Measurements from ENCODE around the gene LMO4. TPM values are rescaled to one million over a fixed set of nuclear protein-coding genes. Genes with fewer than 3 reads are reported as not detected.

LMO4 gene
- total RNA-seq, 1 donor from 2014 or later: 68.0 TPM

DNA sequence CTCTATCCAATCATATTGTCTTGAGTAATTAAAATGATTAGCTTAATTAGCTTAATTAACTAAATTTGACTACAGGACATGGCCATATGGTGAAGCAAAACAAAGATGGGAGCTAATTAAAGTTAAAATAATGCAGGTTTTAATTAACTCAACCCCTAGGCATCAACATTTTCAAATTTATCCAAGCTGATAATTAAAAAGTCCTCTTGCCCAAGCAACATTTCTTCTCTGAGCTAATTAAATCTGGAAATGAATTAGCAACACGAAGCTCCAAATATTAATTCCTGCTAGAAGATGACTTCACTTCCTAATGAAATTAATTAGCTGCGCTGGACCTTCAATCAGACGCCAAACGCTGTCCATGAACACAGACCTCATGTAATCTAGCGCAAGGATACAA, 27.9 kb downstream of the LMO4 start:
- no peak for DNase-seq (ENCODE audit: low spot score)

DNA sequence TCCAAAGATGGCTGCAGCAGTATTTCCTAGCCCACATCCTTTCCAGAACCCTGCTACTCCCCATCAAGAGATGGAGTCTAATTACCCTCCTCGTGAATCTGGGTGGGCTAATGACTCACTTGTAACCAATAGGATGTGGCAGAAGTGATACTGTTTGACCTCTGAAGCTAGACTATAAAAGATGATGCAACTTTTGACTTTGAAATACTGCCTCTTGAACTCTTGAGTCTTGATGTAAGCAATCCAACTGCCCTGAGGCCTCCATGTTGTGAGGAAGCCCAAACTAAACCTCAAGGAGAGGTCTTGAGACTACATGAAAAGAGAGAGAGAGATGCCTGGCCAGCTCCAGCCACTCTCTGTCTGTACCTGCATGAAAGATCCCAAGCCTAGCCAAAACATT, 29.5 kb downstream of the LMO4 start:
- no peak for DNase-seq (ENCODE audit: low spot score)

DNA sequence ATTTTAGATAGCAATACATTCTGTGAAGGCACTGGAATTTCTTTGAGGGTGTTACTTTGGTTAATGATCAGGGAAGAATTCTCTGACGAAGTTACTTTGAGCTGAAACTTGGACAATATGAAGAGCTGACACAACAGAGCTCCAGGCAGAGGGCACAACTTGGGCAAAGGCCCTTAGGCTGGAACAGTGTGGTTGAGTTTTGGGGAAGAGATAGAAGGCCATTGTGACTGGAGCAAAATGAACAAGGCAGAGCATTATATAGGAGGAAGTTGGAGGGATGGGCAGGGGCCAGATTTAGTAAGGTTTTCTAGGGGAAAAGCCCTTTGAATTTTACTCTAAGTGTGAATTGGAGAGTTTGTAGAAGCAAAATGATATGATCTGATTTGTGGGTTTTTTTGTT, 30.9 kb downstream of the LMO4 start:
- DNase-seq (ENCODE audit: low spot score): no peak

DNA sequence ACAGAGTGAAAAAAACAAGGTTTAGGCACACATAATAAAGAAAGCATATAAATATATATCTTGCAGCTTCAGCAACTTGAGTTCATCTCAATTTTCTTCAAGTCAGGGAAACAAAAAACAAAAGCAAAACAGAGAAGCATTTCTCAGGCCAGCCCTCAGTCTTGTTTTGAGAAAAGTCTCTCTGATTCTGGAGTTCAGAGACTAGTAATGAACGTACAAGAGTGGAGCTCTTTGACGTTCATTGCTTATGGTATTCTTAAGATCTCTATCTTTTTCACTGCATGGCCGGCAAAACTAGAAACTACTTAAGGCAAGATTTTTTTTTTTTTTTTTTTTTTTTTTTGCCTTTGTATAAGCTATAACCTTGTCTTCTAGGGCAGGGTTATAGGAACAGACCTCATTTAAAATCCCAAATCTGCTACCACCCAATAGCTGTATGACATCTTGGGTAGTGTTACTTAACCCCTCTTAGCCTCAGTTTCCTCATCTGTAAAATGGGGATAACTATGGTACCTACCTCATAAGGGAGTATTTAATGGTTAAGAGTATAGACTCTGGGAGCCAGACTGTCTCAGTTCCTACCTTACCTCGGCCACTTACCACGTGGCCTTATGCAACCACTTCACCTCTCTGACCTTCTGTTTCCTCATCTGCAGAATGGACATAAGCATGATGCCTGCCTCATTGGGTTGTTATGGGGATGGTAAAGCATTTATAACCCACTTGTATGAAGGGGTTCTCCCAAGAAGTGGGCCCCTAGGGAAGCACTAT, 33.6 kb downstream of the LMO4 start:
- DNase-seq (ENCODE audit: low spot score): no peak

DNA sequence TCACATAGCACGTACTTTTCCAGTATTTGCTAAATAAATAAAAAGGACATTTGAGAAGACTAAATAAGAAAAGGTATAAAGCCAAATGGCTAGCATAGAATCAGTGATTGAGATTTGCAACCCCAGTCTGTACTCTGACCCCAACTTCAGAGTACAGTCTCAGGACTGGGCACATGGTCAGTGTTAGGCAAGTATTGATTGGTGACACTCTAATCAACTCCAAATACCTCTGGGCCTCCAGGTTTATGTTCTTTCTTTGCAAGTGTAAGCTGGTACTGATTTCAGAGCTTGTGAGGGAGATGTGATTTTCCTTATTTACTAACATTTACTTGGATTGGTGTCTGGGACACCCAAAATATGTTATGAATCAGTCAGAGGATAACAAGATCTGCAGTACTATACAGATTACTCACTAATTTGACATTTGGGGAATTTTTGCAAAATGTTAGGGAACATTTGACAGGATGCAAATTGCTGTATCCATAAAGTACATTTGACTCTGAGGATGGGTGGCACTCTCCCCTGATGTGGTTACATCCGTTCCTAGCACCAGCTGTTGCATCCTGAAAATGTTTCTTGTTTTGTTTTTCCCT, 34.2 kb downstream of the LMO4 start:
- DNase-seq (ENCODE audit: low spot score): no peak

DNA sequence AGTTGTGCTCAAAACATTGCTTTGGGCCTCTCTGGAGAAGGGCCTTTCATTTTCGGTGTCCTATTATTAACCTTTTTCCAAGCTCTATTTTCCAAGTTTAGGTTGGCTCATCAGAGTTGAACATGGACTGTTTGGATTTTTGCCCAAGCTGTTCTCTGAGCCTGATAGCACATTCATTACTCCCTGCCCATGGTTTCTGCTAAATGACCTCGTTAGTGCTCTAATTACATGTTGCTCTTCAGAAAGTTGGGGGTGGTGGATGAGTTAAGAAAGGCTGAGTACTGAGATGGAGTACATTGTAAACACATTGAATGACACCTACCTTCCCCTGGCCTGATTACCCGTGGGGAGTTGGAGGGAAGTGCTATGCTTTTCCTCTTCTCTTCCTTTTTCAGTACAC, 38.9 kb downstream of the LMO4 start:
- DNase-seq (ENCODE audit: low spot score): no peak

DNA sequence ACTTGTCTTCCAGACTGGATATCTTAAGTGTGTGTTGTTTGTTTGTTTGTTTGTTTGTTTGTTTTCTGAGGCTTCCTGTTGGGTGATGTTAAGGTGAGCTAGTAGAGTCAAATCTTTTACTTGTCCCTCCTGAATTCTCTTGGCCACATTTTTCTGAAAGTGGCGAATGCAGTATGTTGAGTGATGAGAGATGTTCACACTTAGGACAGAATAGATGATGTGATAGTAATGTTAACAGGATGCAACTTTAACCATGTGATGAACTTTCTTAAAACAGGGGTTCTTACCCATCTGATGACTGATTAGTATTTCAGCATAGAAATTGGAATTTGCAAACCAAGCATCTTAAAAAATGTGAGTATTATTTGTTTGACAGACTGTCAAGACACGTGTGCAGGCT, 40.2 kb downstream of the LMO4 start:
- DNase-seq (ENCODE audit: low spot score): no peak

DNA sequence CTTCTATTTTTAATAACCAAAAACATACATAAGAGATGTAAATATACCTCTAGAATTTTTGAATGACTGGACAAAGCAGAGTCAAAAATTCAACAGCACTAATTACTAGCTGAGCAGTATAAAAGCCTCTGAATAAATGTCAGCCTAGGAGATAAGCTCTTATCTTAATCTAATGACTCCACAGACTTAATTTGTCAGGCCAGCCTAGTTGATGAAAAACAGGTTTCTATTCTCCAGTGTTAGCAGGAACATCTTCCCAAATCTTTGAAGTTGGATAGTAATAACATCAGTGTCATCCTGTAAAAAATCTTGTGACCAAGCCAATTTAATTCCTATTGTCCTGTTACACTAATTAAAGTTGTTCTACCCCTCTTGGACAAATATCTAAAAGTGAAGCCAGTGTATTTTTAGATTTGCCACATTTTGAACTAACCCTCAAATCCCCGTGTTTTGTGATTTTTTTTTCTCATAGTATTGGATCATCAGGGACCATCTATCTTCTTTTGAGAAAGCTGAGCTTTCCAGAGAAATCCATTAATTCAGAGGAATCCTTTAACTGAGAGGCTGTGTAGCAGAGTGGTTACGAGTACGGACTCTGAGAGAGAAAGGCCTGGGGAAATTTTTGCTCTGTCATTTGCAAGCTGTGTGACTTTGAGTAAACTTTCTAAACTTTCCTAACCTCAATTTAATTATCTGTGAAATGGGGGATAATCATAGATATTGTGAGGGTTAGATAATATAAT, 41.2 kb downstream of the LMO4 start:
- DNase-seq (ENCODE audit: low spot score): no peak

DNA sequence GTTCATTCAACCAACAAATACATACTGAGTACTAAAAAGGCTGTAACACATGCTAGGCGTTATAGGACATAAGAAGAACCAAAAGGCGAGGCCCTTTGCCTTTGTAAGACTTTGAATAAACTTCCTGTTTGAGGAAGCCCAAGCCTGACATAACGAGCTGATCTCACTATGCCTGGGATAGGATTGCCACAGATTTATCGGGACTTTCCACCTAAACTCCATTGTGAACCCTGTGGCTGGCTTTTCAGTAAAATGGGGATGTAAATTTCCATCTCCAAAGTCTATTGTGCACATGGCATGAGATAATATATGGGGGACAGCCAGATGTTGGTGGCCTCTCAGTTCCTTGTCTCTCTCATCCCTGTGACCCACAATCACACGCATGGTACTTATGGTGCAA, 41.9 kb downstream of the LMO4 start:
- DNase-seq (ENCODE audit: low spot score): no peak

DNA sequence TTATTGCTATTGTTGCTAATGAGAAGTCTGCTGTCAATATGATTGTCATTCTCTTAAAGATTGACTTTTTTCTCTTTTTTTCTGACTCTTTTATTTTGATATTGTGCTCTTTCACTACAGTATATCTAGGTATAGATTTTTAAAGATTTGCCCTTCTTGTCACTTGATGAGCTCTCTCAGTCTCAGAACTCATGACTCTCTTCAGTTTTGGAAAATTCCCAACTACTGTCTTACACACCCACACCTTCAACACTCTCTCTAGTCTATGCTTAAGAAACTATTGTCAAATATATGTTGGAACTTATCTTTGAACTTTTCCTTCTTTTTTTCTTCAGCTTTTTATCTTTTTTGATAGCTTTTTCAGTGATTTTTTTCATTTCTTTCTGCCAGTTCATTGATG, 50.6 kb downstream of the LMO4 start:
- no peak for DNase-seq (ENCODE audit: low spot score)

DNA sequence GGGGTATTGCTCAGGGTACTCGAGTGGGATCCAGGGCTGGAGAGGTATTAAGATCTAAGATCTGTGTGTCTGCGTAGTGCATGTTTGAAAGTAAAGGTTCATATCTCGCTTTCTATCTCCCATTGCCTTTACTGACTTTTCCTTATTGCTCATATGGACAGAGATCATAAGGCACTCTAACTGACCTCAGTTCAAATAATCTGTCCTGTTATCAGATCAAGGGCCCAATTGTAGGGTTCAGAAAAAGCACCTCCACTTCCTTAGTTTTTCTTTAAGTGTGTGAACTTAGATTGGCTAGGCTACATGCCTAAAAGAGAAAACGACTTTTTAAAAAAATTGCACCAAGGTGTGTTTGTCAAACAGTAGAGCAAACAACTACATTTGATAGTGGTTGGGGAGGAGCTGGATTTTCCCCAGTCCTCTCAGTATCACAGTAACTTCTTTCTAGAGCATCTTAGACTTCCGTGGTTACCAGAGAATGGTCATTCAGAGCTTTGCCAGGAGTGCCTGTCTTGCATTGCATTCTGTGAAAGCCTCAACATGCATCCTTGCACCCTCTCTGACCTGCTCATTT, 57.6 kb downstream of the LMO4 start:
- no peak for DNase-seq (ENCODE audit: low spot score)

DNA sequence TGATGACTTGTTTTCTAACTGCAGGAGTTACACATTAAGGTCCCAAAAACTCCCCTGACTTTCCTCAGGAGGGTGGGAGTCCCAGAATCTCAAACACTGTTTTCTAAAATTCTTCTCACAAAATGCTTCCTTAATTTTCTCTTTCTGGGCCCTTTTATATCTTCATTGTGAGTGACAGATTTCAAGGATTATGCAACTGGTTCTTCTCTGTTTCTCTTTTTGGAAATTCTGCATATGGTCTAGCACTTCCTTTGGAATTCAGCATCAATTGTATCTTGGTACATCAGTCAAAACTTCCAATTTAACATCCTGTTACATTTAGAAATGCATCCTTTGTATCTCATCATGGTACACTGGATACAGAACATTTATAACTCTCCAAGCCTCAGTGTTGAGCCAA, 59.7 kb downstream of the LMO4 start:
- DNase-seq (ENCODE audit: low spot score): no peak

DNA sequence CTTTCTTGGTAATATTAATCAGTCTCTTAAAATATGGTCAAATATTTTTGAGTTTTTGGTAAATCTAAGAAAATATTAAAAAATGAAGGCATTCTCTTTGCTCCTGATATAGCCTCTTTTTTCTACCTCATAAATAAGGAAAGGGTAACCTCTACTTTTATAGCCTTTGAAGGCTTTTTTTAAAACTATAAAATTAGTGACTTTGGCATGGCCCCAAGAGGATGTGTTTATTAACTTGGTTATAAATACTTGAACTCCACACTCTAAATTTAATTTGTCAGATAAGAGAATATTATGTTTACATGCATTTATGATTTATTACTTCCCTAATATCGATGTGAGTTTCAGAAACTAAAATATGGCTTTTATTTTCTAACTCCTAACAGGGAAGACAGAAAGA, 60.3 kb downstream of the LMO4 start:
- DNase-seq (ENCODE audit: low spot score): no peak

DNA sequence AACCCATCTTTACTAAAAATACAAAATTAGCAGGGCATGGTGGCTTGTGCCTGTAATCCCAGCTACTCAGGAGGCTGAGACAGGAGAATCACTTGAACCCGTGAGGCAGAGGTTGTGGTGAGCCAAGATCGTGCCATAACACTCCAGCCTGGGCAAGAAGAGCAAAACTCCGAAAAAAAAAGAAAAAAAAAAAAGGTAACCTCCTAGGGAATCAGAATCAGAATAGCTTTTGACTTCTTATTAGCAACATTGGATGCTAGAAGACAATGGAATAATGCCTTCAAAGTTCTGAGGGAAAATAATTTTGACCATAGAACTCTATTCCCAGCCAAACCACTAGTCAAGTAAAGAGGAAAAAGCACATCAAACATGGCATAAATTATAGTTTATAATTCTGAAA, 60.9 kb downstream of the LMO4 start:
- no peak for DNase-seq (ENCODE audit: low spot score)

DNA sequence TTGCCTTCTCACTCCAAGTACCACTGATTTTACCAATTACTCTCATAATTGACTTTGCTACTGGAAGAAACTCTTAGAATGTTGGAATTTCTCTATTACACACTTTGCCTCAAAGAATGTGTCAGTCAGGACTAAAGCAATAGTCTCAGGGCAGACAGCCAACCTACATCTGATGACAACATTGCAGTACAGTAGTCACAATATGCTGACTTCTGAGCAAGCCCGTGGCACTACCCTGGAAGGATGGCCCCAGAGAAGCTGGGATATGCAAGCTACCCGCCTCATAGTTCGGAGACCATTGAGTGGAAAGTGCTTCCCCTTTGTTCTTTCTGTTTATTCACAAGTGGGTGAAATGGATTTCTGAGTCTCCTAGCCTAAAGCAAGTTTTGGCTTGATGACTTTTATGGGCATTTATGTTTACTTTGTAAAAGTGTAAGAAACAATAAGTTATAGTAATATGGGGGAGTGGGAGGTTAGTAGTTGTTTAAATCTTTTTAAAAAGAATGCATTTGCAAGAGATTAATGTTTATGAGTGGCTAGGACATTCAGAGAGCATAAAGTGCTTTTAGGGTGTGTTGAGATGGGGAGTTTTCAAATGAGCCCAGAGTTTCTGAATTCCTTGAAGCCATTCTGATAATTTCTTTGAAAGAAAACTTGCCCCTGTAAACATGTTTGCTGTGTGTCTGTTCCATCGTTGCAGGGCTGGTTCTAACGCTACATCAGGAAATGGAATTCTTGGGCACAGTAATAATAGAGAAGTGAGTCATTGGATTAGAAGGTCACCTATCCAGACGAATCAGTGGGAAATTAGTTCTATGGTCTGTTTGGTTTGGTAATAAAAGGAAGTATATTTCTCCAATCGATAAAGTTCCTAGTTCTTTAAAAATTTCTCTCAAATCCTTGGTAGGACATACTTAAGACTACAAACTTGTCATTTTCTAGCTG, 63.8 kb downstream of the LMO4 start:
- DNase-seq (ENCODE audit: low spot score): no peak

DNA sequence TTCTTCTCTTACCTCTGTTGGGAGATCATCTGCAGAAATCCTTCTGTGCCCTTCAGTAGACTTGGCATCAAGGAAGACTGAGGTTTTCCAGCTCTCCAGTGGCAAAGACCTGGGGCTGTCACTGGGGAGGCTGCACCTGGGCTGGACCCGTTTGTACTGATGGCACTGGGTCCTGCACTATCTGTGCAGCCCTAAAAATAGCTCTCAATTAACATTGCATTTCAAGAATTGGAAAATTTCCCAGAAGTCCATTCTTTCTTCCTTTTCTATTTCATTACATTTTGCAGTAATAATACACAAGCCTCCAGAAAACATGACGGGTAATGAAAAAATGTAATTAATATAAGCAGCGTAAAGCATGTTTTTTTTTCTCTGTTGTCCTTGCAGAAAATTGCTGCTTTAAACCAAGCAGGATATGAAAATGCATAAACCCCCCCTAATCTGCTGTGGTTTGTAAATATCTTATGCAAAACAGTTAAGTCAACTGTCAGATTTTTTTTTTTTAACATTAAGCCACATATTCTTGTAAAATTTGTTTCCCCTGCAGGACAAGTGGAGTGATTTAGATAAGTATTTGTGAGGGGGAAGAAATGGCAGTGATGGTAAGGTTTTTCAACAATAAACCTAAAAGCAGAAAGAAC, 64.9 kb downstream of the LMO4 start:
- DNase-seq (ENCODE audit: low spot score): no peak

DNA sequence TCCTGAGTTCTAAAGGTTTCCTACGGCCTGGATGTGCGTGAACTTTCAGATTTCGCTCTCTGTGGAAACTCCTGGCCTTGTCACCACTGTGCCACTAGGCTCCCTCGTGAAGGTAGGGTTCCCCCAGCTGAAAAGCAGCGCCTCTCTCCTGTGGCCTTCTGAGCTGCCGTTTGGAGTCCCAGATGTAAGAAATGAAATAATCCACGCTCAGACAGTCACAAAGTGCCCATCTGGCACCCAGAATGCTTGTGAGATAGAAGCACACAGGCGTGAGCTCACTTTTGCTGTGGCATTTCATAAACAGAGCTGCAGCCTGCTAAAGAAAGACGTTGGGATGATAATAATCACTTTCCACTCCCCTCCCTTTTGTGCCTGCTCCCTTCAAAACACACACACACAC, 65.8 kb downstream of the LMO4 start:
- DNase-seq (ENCODE audit: low spot score): no peak

DNA sequence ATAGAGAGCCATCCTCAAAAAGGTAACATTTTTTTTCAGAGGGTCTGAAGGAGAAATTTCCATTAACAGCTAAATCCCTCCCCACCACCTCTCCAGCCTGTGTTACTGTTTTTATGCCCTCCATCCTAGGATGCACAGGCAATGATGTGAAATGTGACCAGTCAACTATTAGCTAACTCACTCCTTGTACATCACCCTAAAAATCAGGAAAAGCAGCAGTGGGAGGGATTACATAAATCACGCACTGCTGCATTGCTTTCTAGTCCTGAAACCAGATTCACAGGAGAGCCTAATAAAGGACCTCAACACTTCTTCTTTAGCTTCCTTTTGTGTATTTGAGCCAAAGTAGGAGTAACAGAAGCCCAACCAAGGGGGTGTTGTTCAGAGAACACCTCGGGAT, 66.3 kb downstream of the LMO4 start:
- DNase-seq (ENCODE audit: low spot score): no peak

Measured in mesenteric fat pad (tissue), 1 donor.